ENCODE data around the gene TCF7.

The TCF7 gene

DNA sequence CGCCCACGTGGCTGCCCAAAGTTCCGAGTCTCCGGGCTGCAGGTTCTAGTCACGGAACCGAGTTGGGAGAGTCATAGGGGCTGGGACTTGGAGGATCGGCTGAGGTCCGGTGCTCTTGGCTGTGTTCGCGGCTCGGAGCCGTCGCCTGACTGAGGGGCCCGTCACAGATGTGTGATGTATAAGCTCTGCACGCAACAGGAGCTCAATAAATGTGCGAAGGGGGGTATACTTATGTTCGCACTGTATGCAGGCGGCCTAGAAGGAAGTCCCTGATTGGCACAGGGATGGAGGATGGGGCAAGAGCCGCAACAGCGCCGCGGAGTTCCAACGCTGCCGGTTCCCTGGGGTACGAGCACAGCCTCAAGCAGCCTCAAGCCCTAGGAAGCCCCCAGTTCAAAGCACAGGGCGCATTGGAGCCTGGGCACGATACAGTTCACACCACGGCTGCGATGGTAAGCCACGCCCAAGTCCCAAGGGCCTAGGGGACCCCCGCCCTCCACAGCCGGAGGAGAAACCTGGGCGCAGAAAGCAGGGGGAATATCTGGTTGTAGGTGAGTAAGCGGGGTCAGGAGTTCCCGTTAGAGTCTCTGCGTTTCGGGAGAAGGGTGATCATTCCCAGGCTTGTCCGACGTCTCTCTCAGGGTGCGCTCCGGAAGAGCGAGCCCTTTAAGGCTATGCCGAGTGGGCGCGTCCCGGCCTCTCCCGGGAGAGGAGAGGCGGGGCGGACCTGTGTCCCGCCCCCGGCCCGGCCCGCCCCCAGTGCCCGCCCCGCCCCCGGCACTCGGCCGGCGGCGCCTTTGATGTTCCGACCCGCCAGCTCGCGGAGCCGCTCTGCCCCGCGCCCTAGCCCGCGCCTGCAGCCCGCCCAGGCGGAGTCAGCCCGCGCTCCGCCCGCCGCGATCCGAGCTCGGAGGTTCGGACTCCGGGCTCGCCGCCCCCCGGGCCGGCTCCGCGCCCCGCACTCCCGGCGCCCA is at the start of gene TCF7:
Gene TCF7 (plus strand): TSS at position 780 of the 974 bp plus-strand sequence. CDS start 226 bp downstream, outside the sequence.
- peak in 1 of 3 donors; percentile 72 for DNase-seq (ENCODE audit: low read depth in 3 of 3)

DNA sequence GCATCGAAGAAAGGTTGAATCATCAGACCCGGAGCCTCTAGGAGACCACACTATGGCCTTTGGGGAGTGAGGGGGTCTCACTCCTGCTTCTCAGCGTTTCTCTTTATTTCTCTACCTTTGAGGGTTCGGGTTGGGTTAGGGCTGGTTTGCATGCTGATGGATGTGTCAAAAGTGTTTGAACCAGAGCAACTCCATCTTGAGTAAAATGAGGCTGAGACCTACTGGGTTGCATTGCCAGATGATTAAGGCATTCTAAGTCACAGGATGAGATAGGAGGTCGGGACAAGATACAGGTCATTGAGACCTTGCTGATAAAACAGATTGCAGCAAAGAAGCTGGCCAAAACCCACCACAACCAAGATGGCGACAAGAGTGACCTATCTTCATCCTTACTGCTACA is 44.9 kb upstream of the TCF7 start:
- no peak for DNase-seq (ENCODE audit: low read depth in 3 of 3)

DNA sequence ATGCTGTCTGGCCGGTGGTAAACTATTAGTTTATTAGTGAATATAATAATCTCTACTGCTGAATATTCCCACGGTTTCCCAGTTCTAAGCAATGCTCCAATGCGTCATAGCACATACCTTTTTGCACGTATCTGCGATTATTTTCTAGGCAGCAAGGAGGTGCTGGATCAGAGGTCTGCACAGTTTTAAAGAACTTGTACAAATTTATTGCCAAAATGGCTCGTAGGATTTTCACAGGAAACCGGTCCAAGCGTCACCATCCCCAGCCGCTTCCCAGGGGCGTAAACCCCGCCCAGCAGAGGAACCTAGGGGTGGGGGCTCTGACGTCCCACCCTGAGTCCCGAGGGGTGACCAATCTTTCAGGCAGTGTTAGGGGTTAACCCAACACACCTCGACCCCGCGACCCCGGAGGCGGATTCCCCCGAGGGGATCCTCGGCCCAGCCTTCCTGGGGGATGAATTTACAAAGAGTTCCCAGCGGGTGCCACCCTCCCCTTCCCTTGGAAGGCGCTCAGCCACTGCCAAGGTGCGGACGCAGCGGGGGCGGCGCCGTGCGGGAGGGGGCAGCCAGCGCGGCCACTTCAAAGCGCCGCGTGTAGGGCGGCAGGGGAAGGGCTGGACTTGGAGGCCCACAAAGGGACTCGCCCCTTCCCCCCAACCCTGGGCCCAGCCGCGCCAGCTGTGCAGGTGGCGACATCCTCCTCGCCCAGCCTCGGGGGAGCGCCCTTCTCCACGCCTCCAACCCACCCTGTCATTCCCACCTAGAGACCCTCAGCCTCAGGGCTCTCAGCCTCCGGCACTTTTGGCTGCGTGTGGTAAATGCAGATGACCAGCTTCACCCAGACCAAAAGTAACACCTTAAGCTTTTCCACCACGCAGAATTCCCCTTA is 43.5 kb upstream of the TCF7 start:
- DNase-seq (ENCODE audit: low read depth in 3 of 3) = no peak

GRCh38 chr5:134071614-134072207 is 42.8 kb upstream of the TCF7 start:
- DNase-seq (ENCODE audit: low read depth in 3 of 3) = peak in 2 of 3 donors; percentile 20 to 44

GRCh38 chr5:134072471-134073210 is 41.8 kb upstream of the TCF7 start:
- no peak for DNase-seq (ENCODE audit: low read depth in 3 of 3)

DNA sequence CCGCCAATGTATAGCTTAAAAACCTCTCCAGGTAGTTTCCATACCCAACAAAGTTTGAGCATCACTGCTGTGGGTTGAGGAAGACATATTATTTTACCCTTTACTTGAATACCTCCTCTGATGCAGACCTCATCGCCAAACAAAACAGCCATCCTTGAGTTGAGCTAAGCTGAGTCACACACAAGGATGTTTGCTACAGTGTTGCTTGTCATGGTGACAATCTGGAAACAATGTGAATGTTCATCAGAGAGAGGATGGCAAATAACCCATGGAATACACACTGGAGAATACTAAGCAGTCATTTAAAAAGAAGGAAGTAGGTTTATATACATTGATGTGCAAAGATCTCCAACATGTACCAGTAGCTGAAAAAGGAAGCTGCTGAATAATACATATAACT is 41.1 kb upstream of the TCF7 start:
- DNase-seq (ENCODE audit: low read depth in 3 of 3) = no peak

GRCh38 chr5:134075102-134075501 is 39.4 kb upstream of the TCF7 start:
- no peak for DNase-seq (ENCODE audit: low read depth in 3 of 3)

DNA sequence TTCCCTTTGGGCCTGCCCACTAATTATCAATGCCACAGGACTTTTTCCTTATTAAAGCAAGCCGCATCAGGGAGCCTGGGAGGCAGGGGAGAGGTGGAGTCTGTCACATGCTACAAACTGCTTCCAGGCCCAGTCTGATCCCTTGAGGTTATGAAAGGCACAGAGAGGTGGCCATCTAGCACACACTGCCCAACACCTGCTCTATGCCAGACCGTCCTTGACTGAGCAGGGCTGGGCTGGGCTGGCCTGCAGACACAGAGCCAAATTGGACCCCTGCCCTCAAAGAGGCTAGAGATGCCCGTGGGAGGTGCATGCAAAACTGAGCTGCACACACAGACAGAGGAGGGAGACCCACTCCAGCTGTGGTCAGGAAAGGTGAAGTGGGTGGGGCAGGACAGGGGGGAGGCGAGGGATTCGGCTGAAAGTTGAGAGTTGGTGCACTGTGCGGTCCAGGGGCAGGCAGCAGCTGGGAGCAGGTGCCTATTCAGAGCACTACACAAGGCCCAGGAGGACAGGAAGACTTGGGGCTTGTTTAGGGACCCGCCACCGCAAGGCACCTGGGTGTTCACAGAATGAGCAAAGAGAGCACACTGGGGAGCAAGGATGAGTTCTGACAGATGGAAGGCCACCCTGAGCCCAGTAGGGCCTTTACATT is 36.4 kb upstream of the TCF7 start:
- no peak for DNase-seq (ENCODE audit: low read depth in 3 of 3)

DNA sequence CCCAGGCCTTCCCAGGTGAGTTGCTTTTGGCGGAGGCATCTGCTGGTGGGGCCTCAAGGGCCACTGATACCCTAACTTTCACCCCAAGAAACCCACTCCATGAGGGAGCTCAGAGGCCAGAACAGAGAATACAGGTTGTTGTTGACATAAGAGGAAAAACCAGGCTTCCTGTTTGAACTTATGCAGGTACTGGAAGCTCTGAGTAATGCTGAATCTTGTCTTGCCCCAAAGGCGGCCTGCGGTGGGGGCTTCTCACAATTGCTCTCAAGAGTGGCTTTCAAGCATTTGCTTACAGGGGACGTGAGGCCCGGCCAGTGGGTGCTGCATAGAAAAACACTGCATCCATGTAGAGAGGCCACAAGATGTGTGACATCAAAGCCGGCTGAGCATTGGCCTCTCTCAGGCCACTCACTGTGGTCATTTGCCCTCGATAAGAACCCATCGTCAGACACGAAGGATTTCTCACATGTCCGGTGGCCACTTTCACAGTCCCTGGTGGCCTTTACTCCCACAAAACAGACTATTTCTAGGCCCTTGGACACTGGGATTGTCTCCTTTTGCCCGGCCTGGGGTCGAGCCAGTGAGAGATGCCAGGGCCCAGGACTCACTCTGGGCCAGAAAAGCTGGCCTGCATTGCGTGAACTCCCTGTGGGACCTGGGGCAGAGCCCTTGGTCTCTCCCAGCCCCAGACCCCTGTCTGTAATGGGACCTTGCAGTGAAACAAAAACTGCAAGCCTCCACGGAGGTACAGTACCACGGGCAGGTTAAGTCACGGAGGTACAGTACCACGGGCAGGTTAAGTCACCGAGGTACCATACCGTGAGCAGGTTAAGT is 34.5 kb upstream of the TCF7 start:
- DNase-seq (ENCODE audit: low read depth in 3 of 3) = peak in 2 of 3 donors; percentile 41 to 73

DNA sequence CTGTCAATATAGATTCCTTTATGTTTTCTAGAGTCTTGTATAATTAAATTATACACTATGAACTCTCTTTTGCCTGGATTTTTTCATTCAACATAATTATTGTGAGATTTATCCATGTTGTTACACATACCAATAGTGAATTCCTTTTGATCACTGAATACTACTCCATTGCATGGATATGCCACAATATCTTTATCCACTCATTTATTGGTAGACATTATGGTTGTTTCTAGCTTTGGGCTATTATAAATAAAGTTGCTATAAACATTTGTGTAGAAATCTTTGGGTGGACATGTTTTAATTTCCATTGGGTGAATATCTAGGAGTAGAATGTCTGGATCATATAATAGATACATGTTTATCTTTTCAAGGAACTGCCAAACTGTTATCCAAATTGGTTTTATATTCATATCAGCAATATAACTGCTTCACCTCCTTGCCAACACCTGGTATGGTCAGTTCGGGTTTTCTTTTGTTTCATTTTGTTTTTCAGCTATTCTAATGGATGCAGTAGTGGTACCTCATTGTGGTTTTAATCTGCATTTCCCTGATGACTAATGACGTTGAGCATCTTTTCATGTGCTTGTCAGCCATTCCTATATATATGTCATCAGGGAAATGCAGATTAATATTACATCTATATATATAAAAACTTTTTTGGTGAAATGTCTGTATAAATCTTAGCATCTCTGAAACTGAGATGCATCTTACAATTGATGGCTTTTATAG is 32.1 kb upstream of the TCF7 start:
- DNase-seq (ENCODE audit: low read depth in 3 of 3) = no peak

DNA sequence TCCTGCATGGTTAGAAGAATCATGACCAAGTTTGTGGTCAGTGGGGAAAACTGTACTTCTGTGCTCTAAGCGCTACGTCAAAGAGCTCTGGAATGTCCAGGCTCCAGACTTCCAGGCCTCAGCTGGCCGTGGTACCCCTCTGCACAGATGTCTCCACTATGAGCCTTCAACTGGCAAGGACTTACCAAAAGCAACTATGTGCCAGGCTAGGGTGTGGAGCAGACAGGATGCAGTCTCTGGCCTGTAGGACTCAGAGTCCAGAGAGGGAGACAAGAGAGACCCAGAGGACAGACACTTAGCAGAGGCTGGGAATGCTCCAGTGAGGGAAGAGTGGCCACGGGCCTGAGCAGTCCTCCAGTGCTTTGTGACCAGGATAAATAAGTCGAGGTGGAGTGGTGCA is 31.0 kb upstream of the TCF7 start:
- no peak for DNase-seq (ENCODE audit: low read depth in 3 of 3)

DNA sequence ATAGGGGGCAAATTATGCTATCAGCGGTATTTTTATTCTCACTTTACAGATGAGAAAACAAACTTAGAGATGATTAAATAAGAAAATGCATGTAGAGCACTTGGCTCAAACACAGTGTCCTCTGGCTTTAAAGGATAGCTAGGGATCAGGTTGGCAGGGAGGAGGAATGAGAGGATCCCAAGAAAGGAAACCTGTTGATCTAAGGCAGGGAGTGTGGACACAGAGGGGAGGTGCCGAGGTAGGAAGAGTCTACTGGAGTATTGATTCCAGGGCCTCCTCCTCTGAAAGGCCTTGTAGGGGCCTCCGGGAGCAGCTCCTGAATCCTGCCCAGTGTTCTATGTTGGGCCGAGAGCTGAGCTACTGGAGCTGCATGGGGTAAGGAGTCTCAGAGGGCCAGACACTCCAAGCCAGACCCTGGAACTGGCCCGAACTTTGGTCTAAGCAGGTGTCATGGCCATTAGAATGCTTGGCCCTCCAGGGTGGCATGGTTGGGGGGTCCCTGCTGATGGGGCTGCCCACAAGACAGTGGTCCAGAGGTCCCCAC is 30.4 kb upstream of the TCF7 start:
- no peak for DNase-seq (ENCODE audit: low read depth in 3 of 3)

GRCh38 chr5:134084570-134084969 is 29.9 kb upstream of the TCF7 start:
- DNase-seq (ENCODE audit: low read depth in 3 of 3) = no peak

- no peak for DNase-seq (ENCODE audit: low read depth in 3 of 3)
These were observed 29.1 kb upstream of the TCF7 start for GRCh38 chr5:134085411-134085810.

DNA sequence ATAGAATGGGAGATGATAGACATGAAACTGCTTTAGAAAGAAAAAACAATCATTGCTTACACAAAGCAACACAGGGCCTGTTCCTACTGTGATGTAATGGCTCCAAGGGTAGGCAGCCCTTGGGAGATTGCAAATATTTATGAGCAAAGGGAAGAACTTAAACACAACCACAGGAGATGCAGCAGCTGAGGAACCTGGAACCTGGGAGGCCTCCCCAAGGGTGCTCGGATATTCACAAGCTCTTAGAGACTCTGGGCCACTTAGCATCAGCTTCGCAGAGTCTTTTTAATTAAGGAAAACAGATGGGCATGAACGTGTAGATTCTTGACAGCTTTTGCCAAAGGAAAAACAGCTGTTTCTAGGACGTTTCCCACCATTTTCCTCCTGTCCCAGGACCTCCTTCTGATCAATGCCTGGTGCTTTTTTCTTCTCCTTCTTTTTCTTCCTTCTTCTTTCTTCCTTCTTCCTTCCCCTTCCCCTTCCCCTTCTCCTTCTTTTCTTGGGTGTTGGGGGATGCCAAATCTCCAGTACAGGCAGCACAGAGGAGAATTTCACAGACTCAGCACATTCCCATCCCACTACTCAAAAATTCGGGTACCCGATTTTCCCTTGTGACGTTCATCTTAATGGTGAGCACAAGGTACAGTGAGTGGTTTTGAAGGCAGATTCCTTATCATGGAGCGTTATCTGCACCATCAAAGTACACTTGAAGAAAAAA is 28.1 kb upstream of the TCF7 start:
- DNase-seq (ENCODE audit: low read depth in 3 of 3) = no peak

- peak; percentile 62 to 76 (median 63) for DNase-seq (ENCODE audit: low read depth in 3 of 3)
These were observed 27.6 kb upstream of the TCF7 start for GRCh38 chr5:134086943-134087305.

DNA sequence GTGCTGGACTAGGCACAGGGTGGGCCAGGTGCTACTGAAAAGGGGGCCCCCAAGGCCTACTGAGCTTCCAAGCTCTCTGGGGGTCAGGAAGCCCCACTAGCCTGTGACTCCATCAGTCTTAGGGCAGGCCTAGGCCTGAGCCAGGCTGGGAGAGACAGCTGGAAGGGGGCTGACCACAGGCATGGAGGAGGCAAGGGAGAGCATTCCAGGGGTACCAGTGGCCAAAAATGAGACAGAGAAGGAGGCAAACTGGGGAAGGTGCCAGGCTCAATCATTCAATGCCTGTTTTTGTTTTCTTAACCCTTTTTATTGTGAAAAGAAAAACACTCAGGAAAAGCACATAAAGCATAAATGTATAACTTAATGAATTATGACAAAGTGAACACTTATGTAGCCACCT is 26.2 kb upstream of the TCF7 start:
- no peak for DNase-seq (ENCODE audit: low read depth in 3 of 3)

- DNase-seq (ENCODE audit: low read depth in 3 of 3) = no peak
These were observed 25.4 kb upstream of the TCF7 start for GRCh38 chr5:134088994-134089560.

Data from stimulated activated CD4-positive, alpha-beta T cell treated with anti-CD3 and anti-CD28 coated beads, TNF-alpha, amount 100 ng/mL, for 48 hours (primary cell).